H1 (cell line): ENCODE data around the gene SNED1. TPM values are rescaled to one million over a fixed set of nuclear protein-coding genes. Genes with fewer than 3 reads are reported as not detected.

Source experiments
- CTCF ChIA-PET: fragments of 300-600 bp; sonication (Branson Sonifier 250); formaldehyde crosslinking; loops from one replicate; lab custom pipeline; 2021; ENCODE audit not compliant: partially characterized antibody; lab: Charles Lee
- POLR2A ChIA-PET: fragments of 300-600 bp; sonication (Branson Sonifier 250); formaldehyde crosslinking; loops from one replicate; lab custom pipeline; 2021; ENCODE audit warnings: inconsistent platforms; ENCODE audit not compliant: partially characterized antibody; lab: Charles Lee
- DNase-seq, 2 experiments: peaks; one replicate each; pipeline versions ENCODE4 v3.0.0 to v3.0.0-alpha.2; 2010 to 2022; ENCODE audit warnings: low spot score in 2 of 2, low read depth in 1 of 2, mixed read lengths in 1 of 2
- FAIRE-seq: peaks from 2 replicates; lab custom pipeline; 2011; peaks lifted over from hg19 to GRCh38; lab: Jason Lieb, UNC
- H2AFZ ChIP-seq: 2 replicates; pipeline ENCODE4 v1.8.1; 2012; ENCODE audit warnings: low read length, inconsistent platforms
- H2AK5ac ChIP-seq: 2 replicates; pipeline ENCODE4 v1.6.1; 2013; ENCODE audit warnings: low read depth, low read length
- H2BK120ac ChIP-seq: replicated peaks from 2 replicates; pipeline ENCODE3; 2013; ENCODE audit warnings: low read depth, low read length, inconsistent platforms
- H2BK12ac ChIP-seq: 2 replicates; pipeline ENCODE4 v1.6.1; 2013; ENCODE audit warnings: low read depth, low read length
- H2BK15ac ChIP-seq: 2 replicates; pipeline ENCODE4 v1.6.1; 2013; ENCODE audit warnings: low read length
- H2BK20ac ChIP-seq: 2 replicates; pipeline ENCODE4 v1.6.1; 2013; ENCODE audit warnings: low read length
- H2BK5ac ChIP-seq: 2 replicates; pipeline ENCODE4 v1.6.1; 2013; ENCODE audit warnings: low read depth, low read length
- H3K14ac ChIP-seq: 2 replicates; pipeline ENCODE4 v1.6.1; 2013; ENCODE audit warnings: inconsistent platforms; ENCODE audit not compliant: insufficient read length
- H3K18ac ChIP-seq: 2 replicates; pipeline ENCODE4 v1.6.1; 2013; ENCODE audit warnings: low read length; ENCODE audit errors: extremely low read depth
- H3K23ac ChIP-seq: 2 replicates; pipeline ENCODE4 v1.6.1; 2013; ENCODE audit warnings: inconsistent platforms; ENCODE audit not compliant: insufficient read length
- H3K23me2 ChIP-seq: 2 replicates; pipeline ENCODE4 v1.6.1; 2013; ENCODE audit warnings: low read depth, low read length
- H3K27ac ChIP-seq: 2 replicates; pipeline ENCODE4 v1.6.1; 2011; ENCODE audit warnings: low read depth, low read length, inconsistent platforms
- H3K27me3 ChIP-seq, 4 experiments: replicated peaks in 1 of 4; 1 replicate in 1 of 4; 2 replicates in 3 of 4; pipeline versions ENCODE4 v1.6.1 to v1.8.1; 2011 to 2013; ENCODE audit warnings: low read length in 3 of 4, mild to moderate bottlenecking in 3 of 4, inconsistent platforms in 2 of 4, mixed read lengths in 2 of 4, moderate library complexity in 1 of 4; ENCODE audit not compliant: control insufficient read depth in 3 of 4, insufficient read depth in 3 of 4; ENCODE audit errors: extremely low read depth in 1 of 4
- H3K36me3 ChIP-seq, 4 experiments: 2 replicates each; pipeline versions ENCODE4 v1.6.1 to v1.8.1; 2011 to 2013; ENCODE audit warnings: mild to moderate bottlenecking in 4 of 4, low read length in 3 of 4, moderate library complexity in 2 of 4, control low read depth in 1 of 4, inconsistent platforms in 1 of 4; ENCODE audit not compliant: insufficient read depth in 4 of 4, control insufficient read depth in 2 of 4
- H3K4ac ChIP-seq: replicated peaks from 2 replicates; pipeline ENCODE3; 2013; ENCODE audit warnings: low read length, low read depth, mixed read lengths, inconsistent platforms; ENCODE audit not compliant: insufficient read length
- H3K4me1 ChIP-seq, 4 experiments: replicated peaks in 1 of 4; 1 replicate in 1 of 4; 2 replicates in 3 of 4; pipeline versions ENCODE4 v1.6.1 to v1.8.1; 2011 to 2013; ENCODE audit warnings: low read length in 3 of 4, inconsistent platforms in 2 of 4, mixed read lengths in 1 of 4; ENCODE audit not compliant: insufficient read depth in 4 of 4, control insufficient read depth in 3 of 4
- H3K4me2 ChIP-seq, 2 experiments: 2 replicates each; pipeline versions ENCODE4 v1.6.1 to v1.8.1; 2011 to 2013; ENCODE audit warnings: low read depth in 2 of 2, low read length in 2 of 2, control low read depth in 1 of 2, inconsistent platforms in 1 of 2, mild to moderate bottlenecking in 1 of 2; ENCODE audit not compliant: insufficient read depth in 1 of 2
- H3K4me3 ChIP-seq, 4 experiments: fragments of 200-600, 300-600 bp in 1 of 4; sonication (generic), shearing (Covaris generic), sonication (Bioruptor Twin) in 1 of 4; 2 replicates each; pipeline versions ENCODE4 v1.5.1 to v1.8.1; 2011 to 2016; ENCODE audit warnings: low read length in 4 of 4, low read depth in 3 of 4, control low read depth in 2 of 4, inconsistent platforms in 2 of 4, mild to moderate bottlenecking in 2 of 4, mixed read lengths in 1 of 4, moderate library complexity in 1 of 4; ENCODE audit not compliant: insufficient read depth in 2 of 4; ENCODE audit errors: extremely low read depth in 1 of 4
- H3K56ac ChIP-seq: replicated peaks from 2 replicates; pipeline ENCODE3; 2013; ENCODE audit warnings: low read depth, mild to moderate bottlenecking, mixed read lengths, low read length, inconsistent platforms; ENCODE audit not compliant: insufficient read length
- H3K79me1 ChIP-seq: 2 replicates; pipeline ENCODE4 v1.6.1; 2013; ENCODE audit warnings: low read depth, low read length, control low read depth
- H3K79me2 ChIP-seq, 2 experiments: 2 replicates each; pipeline versions ENCODE4 v1.6.1 to v1.8.1; 2012 to 2013; ENCODE audit warnings: low read length in 2 of 2, mild to moderate bottlenecking in 2 of 2, inconsistent platforms in 1 of 2; ENCODE audit not compliant: insufficient read depth in 2 of 2, control insufficient read depth in 1 of 2
- H3K9ac ChIP-seq, 4 experiments: replicated peaks in 1 of 4; 1 replicate in 1 of 4; 2 replicates in 3 of 4; pipeline versions ENCODE4 v1.6.1 to v1.8.1; 2011 to 2013; ENCODE audit warnings: low read depth in 3 of 4, low read length in 3 of 4, control low read depth in 2 of 4, mild to moderate bottlenecking in 2 of 4, moderate library complexity in 2 of 4, inconsistent platforms in 1 of 4; ENCODE audit errors: extremely low read depth in 1 of 4
- H3K9me3 ChIP-seq, 2 experiments: 2 replicates each; pipeline versions ENCODE4 v1.6.1 to v1.8.1; 2012 to 2013; ENCODE audit warnings: mild to moderate bottlenecking in 2 of 2, moderate library complexity in 2 of 2, control low read depth in 1 of 2, inconsistent platforms in 1 of 2, low read depth in 1 of 2, low read length in 1 of 2, mixed read lengths in 1 of 2; ENCODE audit not compliant: insufficient read depth in 2 of 2
- H4K20me1 ChIP-seq, 2 experiments: replicated peaks in 1 of 2; 2 replicates each; pipeline versions ENCODE3 to v1.8.1; 2011 to 2013; ENCODE audit warnings: inconsistent platforms in 2 of 2, low read length in 2 of 2, mild to moderate bottlenecking in 1 of 2; ENCODE audit not compliant: insufficient read depth in 2 of 2, control insufficient read depth in 1 of 2
- H4K5ac ChIP-seq: 2 replicates; pipeline ENCODE4 v1.6.1; 2013; ENCODE audit warnings: low read length, low read depth, mixed read lengths, inconsistent platforms; ENCODE audit not compliant: insufficient read length
- H4K8ac ChIP-seq: 2 replicates; pipeline ENCODE4 v1.8.0; 2013; ENCODE audit warnings: mild to moderate bottlenecking, moderate library complexity, low read length, inconsistent platforms; ENCODE audit not compliant: insufficient read depth; ENCODE audit errors: extremely low read depth
- H4K91ac ChIP-seq: replicated peaks from 2 replicates; pipeline ENCODE3; 2013; ENCODE audit warnings: low read length, mixed read lengths, inconsistent platforms; ENCODE audit not compliant: insufficient read length
- CHD1 ChIP-seq: IDR thresholded peaks from 2 replicates; pipeline ENCODE4 v1.6.1; 2012; ENCODE audit warnings: low read depth, low read length, improper control_type of control experiment
- EGR1 ChIP-seq: IDR thresholded peaks from 2 replicates; pipeline ENCODE4 v1.6.1; 2011; ENCODE audit warnings: low read depth, low read length, borderline replicate concordance
- EP300 ChIP-seq, 2 experiments: IDR thresholded peaks; 1 replicate in 1 of 2; 2 replicates in 1 of 2; pipeline ENCODE4 v1.6.1; 2011 to 2012; ENCODE audit warnings: low read depth in 2 of 2, low read length in 2 of 2, mild to moderate bottlenecking in 2 of 2, borderline replicate concordance in 1 of 2, inconsistent platforms in 1 of 2, moderate library complexity in 1 of 2
- NANOG ChIP-seq: IDR thresholded peaks from 2 replicates; pipeline ENCODE4 v1.6.1; 2011; ENCODE audit warnings: low read length, low read depth, mild to moderate bottlenecking, inconsistent platforms; ENCODE audit not compliant: insufficient read depth, poor library complexity, severe bottlenecking
- NRF1 ChIP-seq: IDR thresholded peaks from 2 replicates; pipeline ENCODE4 v1.6.1; 2011; ENCODE audit warnings: mild to moderate bottlenecking, low read depth, low read length, improper control_type of control experiment
- SIX5 ChIP-seq: IDR thresholded peaks from 2 replicates; pipeline ENCODE4 v1.6.1; 2011; ENCODE audit warnings: mild to moderate bottlenecking, low read depth, low read length
- WGBS, 2 experiments: shearing (Covaris generic) in 1 of 2; methylation state at CpG; one replicate each; pipeline versions ENCODE4 v1.1.6 to v1.1.7; 2013 to 2015; ENCODE audit warnings: low lambda C conversion rate in 2 of 2, mixed read lengths in 2 of 2, inconsistent platforms in 1 of 2, low coverage in 1 of 2, missing lambda C conversion rate in 1 of 2; ENCODE audit not compliant: insufficient replicate concordance in 2 of 2, insufficient coverage in 1 of 2, insufficient read length in 1 of 2; ENCODE audit errors: extremely low coverage in 1 of 2, missing lambda C conversion rate in 1 of 2; 5-methylcytosine and 5-hydroxymethylcytosine counted together
- polyA plus RNA-seq, 7 experiments: library from polyadenylated mRNA; depleted of rRNA in 3 of 7; stranded (reverse) in 5 of 7; unstranded in 2 of 7; fragments of >200 nt in 5 of 7; fragments of 200-250 nt in 2 of 7; gene quantifications; 1 replicate in 5 of 7; 2 replicates in 1 of 7; 4 replicates in 1 of 7; pipeline versions ENCODE4 v1.2.1 to v1.2.3, GENCODE V29; 2011 to 2013; ENCODE audit warnings: missing spikeins in 2 of 7, mixed read lengths in 2 of 7
- total RNA-seq: library from RNA; stranded (reverse); fragmentation: NEBNext Ultra II Directional; extraction: Animal tissue kit (Norgen Biotek cat#: 25700); gene quantifications from 2 replicates; pipeline ENCODE4 v1.2.1, GENCODE V29; 2021
- TF ChIP-seq, protein P1 (sequence below): IDR thresholded peaks from 2 replicates; pipeline ENCODE4 v1.6.1; 2012; ENCODE audit warnings: inconsistent platforms
- TF ChIP-seq, protein P2 (sequence below): IDR thresholded peaks from 2 replicates; pipeline ENCODE4 v1.6.1; 2011; ENCODE audit warnings: low read depth, mild to moderate bottlenecking, low read length; ENCODE audit not compliant: insufficient read depth

The SNED1 gene
- total and polyA plus RNA-seq, 2 of the 8 experiments (the other 6 are each of a cell fraction or from before 2014, with no cell fraction given), result 1.9 TPM

DNA sequence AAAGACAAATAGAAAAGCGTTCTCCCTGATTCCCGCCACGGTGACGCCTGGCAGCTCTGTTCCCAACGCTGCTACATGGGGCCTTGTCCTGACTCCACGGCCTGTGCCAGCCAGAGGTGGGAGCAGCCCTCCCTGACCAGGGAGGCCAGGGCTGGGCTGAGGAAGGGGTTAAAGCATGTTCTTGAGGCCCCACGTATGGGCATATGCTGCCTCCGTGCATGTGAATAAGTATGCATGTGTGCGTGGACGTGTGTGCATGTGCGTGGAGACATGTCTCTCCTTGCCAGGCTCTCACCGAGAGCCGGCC is 1.6 kb upstream of the SNED1 start:
- DNase-seq (peak in 1 of 2 experiments; percentile 37), FAIRE-seq (no peak)
- Histone ChIP-seq H3K4me1 (peaks cover 0 to 6% (median 2%) of the 10 kb centered on the region in 4 experiments; a peak in 4 of 7 replicates), H3K18ac (no peak overlapping the region), H2BK20ac (no peak overlapping the region), H3K4ac (no peak overlapping the region), H3K14ac (no peak overlapping the region), H2BK15ac (no peak overlapping the region), H2BK120ac (no peak overlapping the region), H3K36me3 (no peaks in the 10 kb centered on the region), H3K4me3 (no peak overlapping the region), H3K56ac (no peak overlapping the region), H4K20me1 (peaks cover 0 to 7% of the 10 kb centered on the region in 2 experiments), H3K27me3 (peaks cover 5 to 27% (median 15%) of the 10 kb centered on the region in 4 experiments), H2BK5ac (no peak overlapping the region), H3K79me2 (no peaks in the 10 kb centered on the region), H3K23me2 (peaks cover 4% of the 10 kb centered on the region; the same call in 1 of the 2 replicates), H4K91ac (no peak overlapping the region), H2AFZ (no peak overlapping the region), H3K27ac (no peak overlapping the region), H2AK5ac (no peak overlapping the region), H3K9ac (no peak overlapping the region), H3K79me1 (no peaks in the 10 kb centered on the region), H4K5ac (no peak overlapping the region), H3K23ac (no peak overlapping the region), H4K8ac (no peak overlapping the region), H3K9me3 (no peaks in the 10 kb centered on the region), H2BK12ac (no peak overlapping the region), H3K4me2 (no peak overlapping the region)
- WGBS, 2 experiments, result 86% methylated on average over 13 of the region's 13 CpGs; no CpG with 5 or more reads in 1 of the 2 experiments
- ChIA-PET POLR2A (no interaction called here), CTCF (no interaction called here)
- no peak for TF ChIP-seq EP300 (IDR thresholded peaks at IDR 0.05; ENCODE audit: borderline replicate concordance in 1 of 2, low read depth in 2 of 2, low read length in 2 of 2)
- TF ChIP-seq, protein P1, sequence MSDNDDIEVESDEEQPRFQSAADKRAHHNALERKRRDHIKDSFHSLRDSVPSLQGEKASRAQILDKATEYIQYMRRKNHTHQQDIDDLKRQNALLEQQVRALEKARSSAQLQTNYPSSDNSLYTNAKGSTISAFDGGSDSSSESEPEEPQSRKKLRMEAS, result no peak
- TF ChIP-seq NANOG, result no peak
- no peak for TF ChIP-seq CHD1
- TF ChIP-seq SIX5, result no peak
- TF ChIP-seq, protein P2, sequence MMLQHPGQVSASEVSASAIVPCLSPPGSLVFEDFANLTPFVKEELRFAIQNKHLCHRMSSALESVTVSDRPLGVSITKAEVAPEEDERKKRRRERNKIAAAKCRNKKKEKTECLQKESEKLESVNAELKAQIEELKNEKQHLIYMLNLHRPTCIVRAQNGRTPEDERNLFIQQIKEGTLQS, result no peak
- no peak for TF ChIP-seq EGR1
- TF ChIP-seq NRF1, result no peak
